Stimulated activated CD4-positive, alpha-beta T cell treated with anti-CD3 and anti-CD28 coated beads, Interleukin-12 subunit alpha, Interleukin-12 subunit beta, amount 100 ng/mL, for 4 hours (primary cell): Measurements from ENCODE around the gene IGFBP5.

Experiments used
- DNase-seq: peaks from one replicate; pipeline ENCODE4 v3.0.0-alpha.2; 2020

IGFBP5 gene

GRCh38 chr2:216695401-216695821 lies at the start of gene IGFBP5:
Gene IGFBP5 (minus strand): TSS chr2:216695549. CDS start chr2:216694775, 774 bp downstream.
- no peak for DNase-seq

GRCh38 chr2:216743781-216744180 lies 48.4 kb upstream of the IGFBP5 start:
- no peak for DNase-seq

- DNase-seq = no peak
Observed at GRCh38 chr2:216742411-216742810, 47.1 kb upstream of the IGFBP5 start.

GRCh38 chr2:216741223-216741593 lies 45.9 kb upstream of the IGFBP5 start:
- no peak for DNase-seq

GRCh38 chr2:216740557-216741222 lies 45.3 kb upstream of the IGFBP5 start:
- DNase-seq = no peak

GRCh38 chr2:216739035-216739434 lies 43.7 kb upstream of the IGFBP5 start:
- DNase-seq = no peak

GRCh38 chr2:216737676-216738075 lies 42.3 kb upstream of the IGFBP5 start:
- no peak for DNase-seq

GRCh38 chr2:216736326-216736725 lies 41.0 kb upstream of the IGFBP5 start:
- no peak for DNase-seq

GRCh38 chr2:216735668-216736067 lies 40.3 kb upstream of the IGFBP5 start:
- no peak for DNase-seq

GRCh38 chr2:216735086-216735485 lies 39.7 kb upstream of the IGFBP5 start:
- no peak for DNase-seq

GRCh38 chr2:216733046-216733445 lies 37.7 kb upstream of the IGFBP5 start:
- no peak for DNase-seq

- no peak for DNase-seq
Observed at GRCh38 chr2:216732334-216732733, 37.0 kb upstream of the IGFBP5 start.

- DNase-seq = no peak
Observed at GRCh38 chr2:216731465-216731864, 36.1 kb upstream of the IGFBP5 start.

- DNase-seq = no peak
Observed at GRCh38 chr2:216730871-216731270, 35.5 kb upstream of the IGFBP5 start.

GRCh38 chr2:216727346-216728122 lies 32.2 kb upstream of the IGFBP5 start:
- DNase-seq = no peak

- DNase-seq = no peak
Observed at GRCh38 chr2:216724190-216724589, 28.8 kb upstream of the IGFBP5 start.

GRCh38 chr2:216721141-216721540 lies 25.8 kb upstream of the IGFBP5 start:
- DNase-seq = no peak

- no peak for DNase-seq
Observed at GRCh38 chr2:216720722-216721121, 25.4 kb upstream of the IGFBP5 start.

GRCh38 chr2:216717907-216718615 lies 22.7 kb upstream of the IGFBP5 start:
- DNase-seq = no peak

- no peak for DNase-seq
Observed at GRCh38 chr2:216717491-216717901, 22.1 kb upstream of the IGFBP5 start.

GRCh38 chr2:216716109-216716508 lies 20.8 kb upstream of the IGFBP5 start:
- DNase-seq = no peak

- no peak for DNase-seq
Observed at GRCh38 chr2:216715402-216715974, 20.1 kb upstream of the IGFBP5 start.

GRCh38 chr2:216714376-216714775 lies 19.0 kb upstream of the IGFBP5 start:
- DNase-seq = no peak
